Thoracic aorta (tissue), 2 donors: ENCODE data around the gene CPT1A. TPM values are rescaled to one million over a fixed set of nuclear protein-coding genes. Genes with fewer than 3 reads are reported as not detected.

Source experiments
- ATAC-seq: fragments of 150-250 bp; one replicate; pipeline ENCODE4 v1.8.0; 2017; ENCODE audit warnings: low read depth; ENCODE audit not compliant: insufficient number of reproducible peaks, low FRiP score
- DNase-seq: peaks from one replicate; pipeline ENCODE4 v3.0.0-alpha.2; 2020; ENCODE audit warnings: low spot score
- H3K27ac ChIP-seq, 2 donors: fragments of 200-600 bp; sonication (generic); 1 replicate in 1 of 2; 2 replicates in 1 of 2; pipeline ENCODE4 v1.5.1; 2016; ENCODE audit warnings: mild to moderate bottlenecking in 2 of 2, moderate library complexity in 2 of 2
- H3K27me3 ChIP-seq: fragments of 200-600 bp; sonication (generic); replicated peaks from 2 replicates; pipeline ENCODE4 v1.6.0; 2016; ENCODE audit warnings: mild to moderate bottlenecking; ENCODE audit not compliant: insufficient read depth
- H3K36me3 ChIP-seq: fragments of 200-600 bp; sonication (generic); one replicate; pipeline ENCODE4 v1.5.1; 2016
- H3K4me1 ChIP-seq, 2 donors: fragments of 200-600 bp; sonication (generic); 1 replicate in 1 of 2; 2 replicates in 1 of 2; pipeline versions ENCODE4 v1.5.1 to v1.6.0; 2016; ENCODE audit warnings: low read depth in 2 of 2, mild to moderate bottlenecking in 1 of 2; ENCODE audit not compliant: control insufficient read depth in 1 of 2
- H3K4me3 ChIP-seq: fragments of 200-600 bp; sonication (generic); 2 replicates; pipeline ENCODE4 v1.5.1; 2016; ENCODE audit warnings: mild to moderate bottlenecking
- H3K9me3 ChIP-seq: fragments of 200-600 bp; sonication (generic); 2 replicates; pipeline ENCODE4 v1.5.1; 2016
- total RNA-seq, 2 donors: library from RNA; depleted of rRNA; stranded (reverse); fragments of >200 nt; gene quantifications; one replicate each; pipeline versions ENCODE4 v1.1.0 to v1.2.3, GENCODE V29; 2016
- TF ChIP-seq, protein P1 (sequence below): fragments of 200-600 bp; sonication (generic); IDR thresholded peaks from one replicate; pipeline ENCODE4 v1.5.1; 2019; ENCODE audit warnings: antibody characterized with exemption

Gene CPT1A
- total RNA-seq, 2 donors from 2014 or later, result 61.1 to 75.3 TPM

GRCh38 chr11:68766786-68767185 lies 74.9 kb downstream of the CPT1A start:
- no peaks in the 10 kb centered on the region for H3K4me1 ChIP-seq
- no peak for DNase-seq
- ATAC-seq, result no peak
- H3K27ac ChIP-seq, result no peak overlapping the region
- H3K27me3 ChIP-seq, result no peaks in the 10 kb centered on the region
- TF ChIP-seq, protein P1, sequence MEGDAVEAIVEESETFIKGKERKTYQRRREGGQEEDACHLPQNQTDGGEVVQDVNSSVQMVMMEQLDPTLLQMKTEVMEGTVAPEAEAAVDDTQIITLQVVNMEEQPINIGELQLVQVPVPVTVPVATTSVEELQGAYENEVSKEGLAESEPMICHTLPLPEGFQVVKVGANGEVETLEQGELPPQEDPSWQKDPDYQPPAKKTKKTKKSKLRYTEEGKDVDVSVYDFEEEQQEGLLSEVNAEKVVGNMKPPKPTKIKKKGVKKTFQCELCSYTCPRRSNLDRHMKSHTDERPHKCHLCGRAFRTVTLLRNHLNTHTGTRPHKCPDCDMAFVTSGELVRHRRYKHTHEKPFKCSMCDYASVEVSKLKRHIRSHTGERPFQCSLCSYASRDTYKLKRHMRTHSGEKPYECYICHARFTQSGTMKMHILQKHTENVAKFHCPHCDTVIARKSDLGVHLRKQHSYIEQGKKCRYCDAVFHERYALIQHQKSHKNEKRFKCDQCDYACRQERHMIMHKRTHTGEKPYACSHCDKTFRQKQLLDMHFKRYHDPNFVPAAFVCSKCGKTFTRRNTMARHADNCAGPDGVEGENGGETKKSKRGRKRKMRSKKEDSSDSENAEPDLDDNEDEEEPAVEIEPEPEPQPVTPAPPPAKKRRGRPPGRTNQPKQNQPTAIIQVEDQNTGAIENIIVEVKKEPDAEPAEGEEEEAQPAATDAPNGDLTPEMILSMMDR, result no peak
- no peak overlapping the region for H3K4me3 ChIP-seq
- H3K36me3 ChIP-seq, result peaks cover 59% of the 10 kb centered on the region
- H3K9me3 ChIP-seq, result no peaks in the 10 kb centered on the region

DNA sequence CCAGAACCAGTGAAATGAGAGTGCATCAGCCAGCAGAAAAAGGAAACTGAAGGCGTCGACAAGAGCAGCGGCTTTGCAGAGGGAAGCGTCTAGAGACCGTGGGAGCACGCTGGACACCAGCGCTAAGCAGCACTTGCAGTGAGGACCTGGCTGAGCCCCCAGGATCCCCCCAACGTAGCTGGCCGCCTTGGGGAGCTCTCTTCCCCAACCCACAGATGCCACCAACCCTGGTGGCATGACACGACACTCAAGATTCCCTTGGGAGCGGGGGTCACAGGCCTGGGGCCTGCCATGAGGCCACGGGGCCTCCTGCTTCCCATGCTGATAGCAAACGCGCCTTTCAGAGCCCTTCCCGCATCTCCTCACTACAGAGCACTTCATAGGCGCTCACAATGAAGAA lies 77.0 kb downstream of the CPT1A start:
- DNase-seq (no peak), ATAC-seq (no peak)
- Histone ChIP-seq H3K4me3 (no peak overlapping the region), H3K4me1 (no peaks in the 10 kb centered on the region), H3K9me3 (no peaks in the 10 kb centered on the region), H3K27me3 (no peaks in the 10 kb centered on the region), H3K36me3 (peaks cover 53% of the 10 kb centered on the region), H3K27ac (no peak overlapping the region)
- TF ChIP-seq, protein P1, result no peak

- Histone ChIP-seq H3K4me1 (no peaks in the 10 kb centered on the region), H3K9me3 (no peaks in the 10 kb centered on the region), H3K27ac (no peak overlapping the region), H3K36me3 (peaks cover 54% of the 10 kb centered on the region), H3K27me3 (no peaks in the 10 kb centered on the region), H3K4me3 (no peak overlapping the region)
- no peak for DNase-seq
- TF ChIP-seq, protein P1, result no peak
- ATAC-seq, result no peak
These were observed 77.6 kb downstream of the CPT1A start for GRCh38 chr11:68763926-68764657.

GRCh38 chr11:68763181-68763721 lies 78.5 kb downstream of the CPT1A start:
- no peaks in the 10 kb centered on the region for H3K27me3 ChIP-seq
- ATAC-seq (no peak), DNase-seq (no peak)
- no peaks in the 10 kb centered on the region for H3K4me1 ChIP-seq
- H3K4me3 ChIP-seq, result no peak overlapping the region
- H3K9me3 ChIP-seq, result no peaks in the 10 kb centered on the region
- no peak overlapping the region for H3K27ac ChIP-seq
- peaks cover 58% of the 10 kb centered on the region for H3K36me3 ChIP-seq
- TF ChIP-seq, protein P1, result no peak

DNA sequence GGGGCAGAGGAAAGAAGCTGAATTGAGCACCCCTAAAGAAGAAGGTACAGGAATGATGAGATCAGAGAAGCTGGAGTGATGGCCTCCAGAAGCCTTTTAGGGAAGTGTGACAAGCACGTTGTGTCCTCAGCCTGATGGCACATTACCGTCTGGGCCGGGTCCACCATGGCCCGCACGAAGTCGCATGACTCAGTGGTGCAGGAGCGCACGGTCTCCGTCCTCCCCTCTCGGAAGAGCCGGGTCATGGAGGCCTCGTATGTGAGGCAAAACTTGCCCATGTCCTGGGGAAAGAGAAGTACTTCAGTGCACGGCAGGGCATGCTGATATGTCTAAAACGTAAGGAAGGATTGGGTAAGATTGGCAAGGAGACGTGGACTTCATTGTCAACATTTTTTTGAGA lies 79.2 kb downstream of the CPT1A start:
- no peaks in the 10 kb centered on the region for H3K27me3 ChIP-seq
- H3K4me3 ChIP-seq, result no peak overlapping the region
- no peaks in the 10 kb centered on the region for H3K4me1 ChIP-seq
- no peaks in the 10 kb centered on the region for H3K9me3 ChIP-seq
- TF ChIP-seq, protein P1, result no peak
- DNase-seq, result no peak
- peaks cover 65% of the 10 kb centered on the region for H3K36me3 ChIP-seq
- no peak for ATAC-seq
- no peak overlapping the region for H3K27ac ChIP-seq
